Muscle of leg (tissue), 9 donors: ENCODE results near the gene PRUNE1. TPM values are rescaled to one million over a fixed set of nuclear protein-coding genes. Genes with fewer than 3 reads are reported as not detected.

ENCODE experiments used
- polyA plus RNA-seq, 8 donors: library from polyadenylated mRNA; unstranded; fragments of 120-200 nt; gene quantifications; one replicate each; pipeline versions ENCODE4 v1.2.1 to v1.2.3, GENCODE V29; 2013; ENCODE audit warnings: inconsistent platforms in 1 of 8, low replicate concordance in 1 of 8; ENCODE audit not compliant: insufficient read length in 8 of 8, insufficient read depth in 1 of 8
- total RNA-seq: library from RNA; stranded (reverse); fragments of 120-200 nt; gene quantifications from one replicate; pipeline ENCODE4 v1.2.4, GENCODE V29; 2013

The PRUNE1 gene
- total and polyA plus RNA-seq, 9 donors: 19.3 to 29.8 (median 25.0) TPM

Other genes with a start within 250 kb of the PRUNE1 start
- 13.3 TPM for gene CTSS, start 242.7 kb upstream of the PRUNE1 start, total RNA-seq
- gene CTSS, start 242.7 kb upstream of the PRUNE1 start, polyA plus RNA-seq: 10 to 100 TPM; 11.1 to 20.0 (median 13.9) TPM
- 110 TPM for gene CTSK, start 200.2 kb upstream of the PRUNE1 start, total RNA-seq
- 100 to 1,000 TPM in 1 of 8 donors, 10 to 100 TPM in 7; 42.9 to 102 (median 54.1) TPM for gene CTSK, start 200.2 kb upstream of the PRUNE1 start, polyA plus RNA-seq
- gene ARNT, start 131.8 kb upstream of the PRUNE1 start, total RNA-seq: 30.9 TPM
- gene ARNT, start 131.8 kb upstream of the PRUNE1 start, polyA plus RNA-seq: 10 to 100 TPM; 30.2 to 44.1 (median 33.1) TPM
- not detected for gene CTXND2, start 121.3 kb upstream of the PRUNE1 start, total RNA-seq
- not detected for gene CTXND2, start 121.3 kb upstream of the PRUNE1 start, polyA plus RNA-seq
- gene SETDB1, start 82.1 kb upstream of the PRUNE1 start, total RNA-seq: 40.6 TPM
- gene SETDB1, start 82.1 kb upstream of the PRUNE1 start, polyA plus RNA-seq: 10 to 100 TPM; 31.5 to 41.5 (median 36.3) TPM
- 47.3 TPM for gene CERS2, start 33.6 kb upstream of the PRUNE1 start, total RNA-seq
- 100 to 1,000 TPM in 2 of 8 donors, 10 to 100 TPM in 6; 62.3 to 111 (median 84.0) TPM for gene CERS2, start 33.6 kb upstream of the PRUNE1 start, polyA plus RNA-seq
- gene ANXA9, start 26.2 kb upstream of the PRUNE1 start, total RNA-seq: 0.04 TPM
- gene ANXA9, start 26.2 kb upstream of the PRUNE1 start, polyA plus RNA-seq: 1 to 10 TPM; 2.1 to 3.5 (median 2.5) TPM
- gene MINDY1, start 1.5 kb upstream of the PRUNE1 start, total RNA-seq: 15.7 TPM
- gene MINDY1, start 1.5 kb upstream of the PRUNE1 start, polyA plus RNA-seq: 10 to 100 TPM; 15.8 to 20.4 (median 17.0) TPM
- gene BNIPL, start 28.1 kb downstream of the PRUNE1 start, total RNA-seq: 0.53 TPM
- 1 to 10 TPM in 3 of 8 donors, under 1 TPM in 5; 0.22 to 5.1 (median 0.69) TPM for gene BNIPL, start 28.1 kb downstream of the PRUNE1 start, polyA plus RNA-seq
- 2.6 TPM for gene C1orf56, start 39.3 kb downstream of the PRUNE1 start, total RNA-seq
- gene C1orf56, start 39.3 kb downstream of the PRUNE1 start, polyA plus RNA-seq: 1 to 10 TPM; 4.7 to 8.6 (median 5.9) TPM
- 42.6 TPM for gene CDC42SE1, start 51.2 kb downstream of the PRUNE1 start, total RNA-seq
- gene CDC42SE1, start 51.2 kb downstream of the PRUNE1 start, polyA plus RNA-seq: 10 to 100 TPM; 47.5 to 68.4 (median 54.3) TPM
- 5.5 TPM for gene MLLT11, start 51.9 kb downstream of the PRUNE1 start, total RNA-seq
- gene MLLT11, start 51.9 kb downstream of the PRUNE1 start, polyA plus RNA-seq: 10 to 100 TPM; 11.0 to 20.1 (median 15.2) TPM
- gene GABPB2, start 62.3 kb downstream of the PRUNE1 start, total RNA-seq: 8.2 TPM
- gene GABPB2, start 62.3 kb downstream of the PRUNE1 start, polyA plus RNA-seq: 1 to 10 TPM; 3.7 to 6.3 (median 4.8) TPM
- 33.4 TPM for gene SEMA6C, start 138.2 kb downstream of the PRUNE1 start, total RNA-seq
- 100 to 1,000 TPM in 1 of 8 donors, 10 to 100 TPM in 7; 56.3 to 112 (median 88.1) TPM for gene SEMA6C, start 138.2 kb downstream of the PRUNE1 start, polyA plus RNA-seq
- gene TNFAIP8L2, start 148.2 kb downstream of the PRUNE1 start, total RNA-seq: 3.0 TPM
- gene TNFAIP8L2, start 148.2 kb downstream of the PRUNE1 start, polyA plus RNA-seq: 1 to 10 TPM; 1.5 to 2.5 (median 2.1) TPM
- 14.1 TPM for gene LYSMD1, start 157.5 kb downstream of the PRUNE1 start, total RNA-seq
- gene LYSMD1, start 157.5 kb downstream of the PRUNE1 start, polyA plus RNA-seq: 10 to 100 TPM; 10.2 to 12.9 (median 11.6) TPM
- 53.6 TPM for gene SCNM1, start 157.7 kb downstream of the PRUNE1 start, total RNA-seq
- 10 to 100 TPM; 32.9 to 42.8 (median 36.7) TPM for gene SCNM1, start 157.7 kb downstream of the PRUNE1 start, polyA plus RNA-seq
- gene TMOD4, start 167.5 kb downstream of the PRUNE1 start, total RNA-seq: 15.2 TPM
- gene TMOD4, start 167.5 kb downstream of the PRUNE1 start, polyA plus RNA-seq: 10 to 100 TPM; 15.4 to 38.4 (median 22.6) TPM
- gene VPS72, start 181.7 kb downstream of the PRUNE1 start, total RNA-seq: 45.0 TPM
- 10 to 100 TPM; 44.2 to 59.9 (median 52.8) TPM for gene VPS72, start 181.7 kb downstream of the PRUNE1 start, polyA plus RNA-seq
- gene PIP5K1A, start 190.1 kb downstream of the PRUNE1 start, total RNA-seq: 27.1 TPM
- 10 to 100 TPM; 35.0 to 46.0 (median 38.3) TPM for gene PIP5K1A, start 190.1 kb downstream of the PRUNE1 start, polyA plus RNA-seq
- 183 TPM for gene PSMD4, start 246.3 kb downstream of the PRUNE1 start, total RNA-seq
- gene PSMD4, start 246.3 kb downstream of the PRUNE1 start, polyA plus RNA-seq: 100 to 1,000 TPM; 122 to 141 (median 128) TPM